Right ventricle myocardium superior (tissue), 1 donor: Measurements from ENCODE around the gene ANGPTL2. TPM values are rescaled to one million over a fixed set of nuclear protein-coding genes. Genes with fewer than 3 reads are reported as not detected.

Experiments
- ATAC-seq: fragments of 200-7000 bp; cut with Tn5 transposase; one replicate; pipeline ENCODE4 v1.9.1; 2020; ENCODE audit warnings: mild to moderate bottlenecking; ENCODE audit not compliant: poor library complexity
- DNase-seq: peaks from one replicate; pipeline ENCODE4 v3.0.0-alpha.2; 2020
- intact Hi-C: fragments of 100-400 bp; cut with DNase I; formaldehyde crosslinking; loops from one replicate; pipeline ENCODE4 v1.11.2; 2022
- total RNA-seq: library from RNA; stranded (reverse); fragmentation: NEBNext Ultra II Directional; extraction: Animal tissue kit (Norgen Biotek cat#: 25700); gene quantifications from one replicate; pipeline ENCODE4 v1.2.1, GENCODE V29; 2021
- donor health status: DM: no; HTN: yes; CAD: no; lungs with severe emphysema.

ANGPTL2 gene
- total RNA-seq, 1 donor from 2014 or later = 32.6 TPM

GRCh38 chr9:127126971-127127370 is 4.5 kb upstream of the ANGPTL2 start:
- ATAC-seq (no peak), DNase-seq (no peak)
- intact Hi-C loops = no loop called here

- DNase-seq (no peak), ATAC-seq (no peak)
- intact Hi-C loops = no loop called here
Observed at GRCh38 chr9:127124792-127125191, 2.4 kb upstream of the ANGPTL2 start.

DNA sequence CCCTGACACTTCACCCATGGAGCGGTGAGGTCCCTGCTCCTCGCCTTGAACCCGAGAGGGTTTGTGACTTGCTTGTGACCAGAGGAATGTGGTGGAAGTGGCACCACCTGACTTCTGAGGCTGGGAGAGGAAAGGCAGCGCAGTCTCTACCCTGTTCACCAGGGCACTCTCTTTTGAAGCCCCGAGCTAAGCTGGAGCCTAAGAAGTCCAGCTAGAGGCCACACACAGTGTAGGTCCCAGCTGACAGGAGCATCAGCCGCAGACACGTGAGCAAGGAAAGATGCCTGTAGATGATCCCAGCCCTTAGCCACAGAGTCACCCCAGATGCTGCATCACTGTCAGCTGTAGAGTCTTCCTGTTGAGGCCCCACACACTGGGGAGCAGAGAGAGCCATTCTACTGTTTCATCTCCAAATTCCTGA is 1.7 kb upstream of the ANGPTL2 start:
- intact Hi-C loops = no loop called here
- ATAC-seq (no peak), DNase-seq (no peak)

- ATAC-seq (no peak), DNase-seq (peak; percentile 55)
- intact Hi-C loops = no loop called here
Observed at GRCh38 chr9:127123064-127123890, 842 bp upstream of the ANGPTL2 start.

DNA sequence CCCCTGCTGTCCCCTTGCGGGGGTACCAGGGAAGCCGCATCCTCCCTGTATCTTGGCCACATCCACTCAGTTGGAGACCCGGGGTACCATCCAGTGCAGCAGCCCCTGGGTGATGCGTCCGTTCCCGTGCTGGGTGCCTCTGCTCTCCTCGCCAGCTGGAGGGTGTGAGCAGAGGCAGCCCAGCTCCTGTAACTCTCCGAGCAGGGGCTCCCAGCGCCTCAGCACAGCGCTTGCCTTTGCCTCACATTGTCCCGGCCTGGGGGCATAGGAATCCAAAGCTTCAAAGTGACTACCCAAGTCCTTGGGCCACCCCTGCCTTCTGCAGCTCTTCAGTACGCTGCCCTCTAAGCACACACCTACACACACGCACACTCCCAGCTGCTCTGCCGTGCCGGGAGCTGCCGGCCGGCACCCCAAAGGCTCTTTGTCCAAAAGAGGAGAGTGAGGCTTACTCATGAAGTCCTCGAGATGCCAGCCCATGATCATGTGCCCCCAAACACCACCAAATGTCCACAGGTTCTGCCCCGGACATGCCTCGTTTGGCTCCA is 733 bp downstream of the ANGPTL2 start:
- DNase-seq (peak; percentile 46), ATAC-seq (peak; percentile 19)
- intact Hi-C loops = no loop called here

GRCh38 chr9:127119320-127119709 is 3.1 kb downstream of the ANGPTL2 start:
- DNase-seq = no peak
- ATAC-seq = no peak
- intact Hi-C loops = no loop called here

GRCh38 chr9:127118597-127119319 is 3.7 kb downstream of the ANGPTL2 start:
- intact Hi-C loops = no loop called here
- no peak for ATAC-seq
- DNase-seq = no peak

DNA sequence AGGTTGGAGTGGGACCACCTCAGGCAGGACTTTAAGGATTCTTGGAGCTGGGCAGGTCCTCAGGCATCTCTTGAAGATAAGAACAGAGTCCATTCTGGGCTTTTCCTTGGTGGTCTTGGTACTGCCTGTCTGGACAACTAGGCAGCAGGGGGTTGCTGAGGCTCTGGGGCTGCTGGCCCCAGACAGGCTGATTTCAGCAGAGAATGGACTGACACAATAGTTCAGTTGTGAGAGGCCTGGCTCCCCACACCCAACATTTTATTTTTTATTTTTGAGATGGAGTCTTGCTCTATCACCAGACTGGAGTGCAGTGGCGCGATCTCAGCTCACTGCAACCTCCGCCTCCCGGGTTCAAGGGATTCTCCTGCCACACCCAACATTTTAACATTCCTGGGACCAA is 4.6 kb downstream of the ANGPTL2 start:
- intact Hi-C loops = no loop called here
- ATAC-seq (no peak), DNase-seq (no peak)

DNA sequence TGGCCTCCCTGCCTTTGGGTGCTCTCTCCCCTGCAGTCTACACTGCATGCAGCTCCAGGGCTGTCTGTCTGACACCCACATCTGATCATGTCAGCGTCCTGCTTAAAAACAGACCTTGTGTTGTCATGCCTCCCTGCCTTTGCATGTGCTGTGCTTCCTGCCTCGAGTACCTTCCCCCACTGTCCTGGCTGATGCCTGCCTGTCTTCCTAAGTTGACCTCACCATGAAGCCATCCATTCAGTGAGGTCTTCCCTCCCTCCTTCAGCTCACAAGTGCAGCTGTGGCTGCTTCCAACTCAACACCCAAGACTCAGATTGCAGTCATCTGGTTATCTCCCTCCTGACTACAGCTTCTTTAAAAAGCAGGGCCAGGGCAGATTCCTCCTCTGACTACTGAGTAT is 5.5 kb downstream of the ANGPTL2 start:
- no peak for ATAC-seq
- DNase-seq = peak; percentile 27
- intact Hi-C loops = no loop called here

DNA sequence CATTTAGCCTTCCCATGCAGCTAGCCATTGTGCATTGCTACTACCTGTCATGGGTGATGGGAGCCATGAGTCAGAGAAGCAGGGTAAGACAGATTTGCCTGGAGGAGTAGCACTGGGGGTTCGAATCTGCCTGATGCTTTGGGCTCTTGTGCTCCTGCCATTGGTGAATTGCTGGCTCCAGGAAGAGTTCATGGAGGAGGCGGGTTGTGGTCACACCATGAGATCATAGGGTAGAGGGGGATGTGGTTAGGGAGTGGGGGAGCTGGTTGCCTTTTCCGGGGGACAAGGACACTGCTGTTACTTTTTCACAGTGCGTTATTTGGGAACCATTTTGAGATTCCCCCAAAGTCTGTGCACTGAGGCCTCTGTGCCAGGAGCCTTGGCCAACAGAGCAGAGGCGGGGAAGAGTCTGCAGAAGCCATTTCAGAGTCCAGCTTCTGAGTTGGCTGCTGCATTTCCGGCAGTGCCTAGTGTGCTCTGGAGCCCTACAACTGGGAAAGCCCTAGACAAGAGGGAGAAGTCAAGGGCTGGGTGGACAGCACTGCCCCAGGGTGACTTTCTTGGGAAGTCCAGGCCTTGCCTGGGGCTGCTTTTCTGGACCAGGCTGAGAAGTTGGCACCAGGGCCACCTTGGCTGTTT is 6.2 kb downstream of the ANGPTL2 start:
- DNase-seq = peak; percentile 42
- peak; percentile 13 for ATAC-seq
- intact Hi-C loops = no loop called here

GRCh38 chr9:127114606-127115005 is 7.8 kb downstream of the ANGPTL2 start:
- intact Hi-C loops = no loop called here
- ATAC-seq (peak; percentile 22), DNase-seq (peak; percentile 55)

DNA sequence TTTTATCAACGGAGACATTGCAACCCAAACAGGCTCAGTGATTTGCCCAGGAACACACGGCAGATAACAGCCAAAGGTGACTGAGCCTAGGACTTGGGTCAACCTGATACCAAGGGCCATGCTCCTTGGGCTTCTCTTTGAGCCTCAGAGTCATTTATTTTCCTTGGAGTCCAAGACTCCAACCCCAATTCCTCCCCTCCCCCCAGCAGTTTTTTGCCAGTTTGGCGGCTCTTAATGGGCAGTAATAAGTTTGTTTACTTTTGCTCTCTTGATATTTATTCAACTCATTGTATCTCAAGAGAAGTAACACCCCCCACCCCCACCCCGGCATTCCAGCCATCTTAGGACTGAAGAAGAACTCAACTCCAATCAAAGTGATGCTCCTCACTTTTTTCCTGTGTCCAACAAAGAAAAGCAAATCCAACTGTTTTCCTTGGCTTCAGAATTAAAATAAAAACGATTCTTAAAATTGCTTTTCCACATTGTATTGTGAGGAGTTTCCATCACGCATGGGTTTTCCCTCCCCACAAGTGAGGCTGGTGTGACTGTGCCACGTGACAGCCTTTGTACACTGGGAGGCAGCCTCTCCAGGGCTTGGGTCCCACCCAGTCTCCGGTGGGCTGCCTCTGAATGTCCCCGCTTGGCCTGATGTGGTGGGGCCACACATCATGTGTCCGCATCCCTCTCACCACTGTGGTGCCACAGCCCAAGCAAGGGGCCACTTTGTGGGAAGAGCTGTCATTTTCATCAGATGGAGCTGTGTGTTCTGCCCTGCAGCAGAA is 9.1 kb downstream of the ANGPTL2 start:
- ATAC-seq = no peak
- DNase-seq = peak; percentile 33
- intact Hi-C loops = no loop called here

DNA sequence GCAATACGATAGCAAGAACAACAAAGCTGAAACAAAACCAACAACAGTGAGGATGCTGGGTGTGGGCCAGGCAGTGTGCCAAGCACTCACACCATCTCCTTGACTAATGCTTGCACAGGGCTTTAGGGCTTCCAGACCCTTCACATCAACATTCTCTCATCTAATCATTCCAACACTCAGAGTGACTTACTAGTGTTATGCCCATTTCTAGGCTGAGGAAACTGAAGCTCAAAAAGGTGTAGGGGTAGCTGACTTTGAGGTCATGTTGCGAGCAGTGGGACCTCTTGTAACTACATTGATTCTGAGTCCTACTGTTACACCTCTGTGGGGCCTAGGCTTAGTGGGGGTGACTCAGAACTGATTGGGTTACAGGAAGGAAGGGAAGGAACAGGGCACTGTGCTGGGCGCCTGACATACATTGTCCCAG is 9.7 kb downstream of the ANGPTL2 start:
- no peak for ATAC-seq
- intact Hi-C loops = no loop called here
- peak; percentile 49 for DNase-seq

GRCh38 chr9:127112056-127112455 is 10.4 kb downstream of the ANGPTL2 start:
- ATAC-seq (peak; percentile 32), DNase-seq (peak; percentile 62)
- intact Hi-C loops = no loop called here

DNA sequence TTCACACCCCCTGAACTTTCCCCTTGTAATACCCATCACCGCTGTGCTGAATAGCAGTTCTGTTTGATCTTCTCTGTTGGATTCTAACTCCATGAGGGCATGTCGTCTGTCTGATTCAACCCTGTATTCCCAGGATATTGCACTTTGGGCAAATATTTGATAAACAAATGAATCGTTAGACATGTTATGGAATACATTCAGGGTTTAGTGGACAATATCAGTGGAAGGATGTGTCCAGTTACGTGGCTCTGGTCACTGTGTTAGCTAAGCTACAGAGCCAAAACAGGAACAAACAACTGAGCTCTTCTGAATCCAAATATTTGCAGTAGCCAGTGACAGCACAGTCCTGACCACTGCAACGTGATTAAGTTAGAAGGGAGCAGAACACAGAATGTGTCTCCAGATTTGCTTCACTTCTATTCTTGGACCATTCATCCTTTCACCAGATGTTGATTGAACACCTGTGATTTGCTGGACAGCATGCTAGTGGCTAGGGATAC is 13.2 kb downstream of the ANGPTL2 start:
- ATAC-seq (peak; percentile 26), DNase-seq (no peak)

GRCh38 chr9:127107929-127108876 is 14.2 kb downstream of the ANGPTL2 start:
- peak; percentile 54 for DNase-seq
- intact Hi-C loops = no loop called here
- no peak for ATAC-seq

More for the DNA sequence above, 13.2 kb downstream of the ANGPTL2 start:
- intact Hi-C loops = no loop called here

DNA sequence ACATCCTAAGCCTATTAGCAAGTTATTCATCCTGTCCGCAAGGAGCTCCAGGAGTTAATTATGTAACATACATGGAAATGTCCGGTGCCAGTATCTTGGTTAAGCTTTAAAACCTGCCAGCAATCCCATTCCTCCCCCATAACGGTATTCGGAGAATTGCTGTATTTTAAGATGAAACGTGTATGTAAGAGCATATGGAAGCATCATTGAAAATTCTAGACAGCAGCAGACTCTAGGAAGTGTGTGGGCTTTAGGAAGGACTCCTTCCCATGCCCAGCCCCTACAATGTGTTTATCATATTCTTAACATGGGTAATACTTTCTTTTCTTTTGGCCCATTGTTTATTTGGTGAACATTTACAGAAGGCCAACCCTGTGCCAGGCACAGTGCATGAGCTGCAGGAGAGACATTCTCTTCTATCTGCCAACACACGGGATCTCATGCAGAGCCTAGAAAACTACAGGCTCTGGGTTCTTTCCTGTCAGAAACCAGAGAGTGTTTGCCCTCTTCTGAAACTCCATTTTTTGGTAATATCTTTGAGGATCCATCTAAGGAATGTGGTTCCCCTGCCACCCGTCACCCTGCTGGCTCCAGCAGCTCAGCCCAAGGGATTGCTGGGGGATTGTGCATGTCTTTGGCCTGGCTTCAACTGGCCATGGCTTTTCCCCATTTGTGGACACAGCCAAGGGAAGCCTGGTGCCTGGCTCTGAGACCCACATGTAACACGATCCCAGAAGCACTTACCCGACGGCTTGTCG is 15.1 kb downstream of the ANGPTL2 start:
- ATAC-seq = no peak
- intact Hi-C loops = no loop called here
- peak; percentile 41 for DNase-seq
